Measurements from ENCODE around the gene EPN3.

EPN3 gene

GRCh38 chr17:50511058-50511457 is 21.5 kb upstream of the EPN3 start:
- no peak for DNase-seq (ENCODE audit: low read depth)

- no peak for DNase-seq (ENCODE audit: low read depth)
These were observed 19.0 kb upstream of the EPN3 start for GRCh38 chr17:50513495-50513894.

- DNase-seq (ENCODE audit: low read depth) = no peak
These were observed 18.1 kb upstream of the EPN3 start for GRCh38 chr17:50514388-50514787.

- no peak for DNase-seq (ENCODE audit: low read depth)
These were observed 17.4 kb upstream of the EPN3 start for GRCh38 chr17:50514936-50515702.

- DNase-seq (ENCODE audit: low read depth) = no peak
These were observed 15.5 kb upstream of the EPN3 start for GRCh38 chr17:50517011-50517410.

GRCh38 chr17:50517504-50518383 is 14.8 kb upstream of the EPN3 start:
- DNase-seq (ENCODE audit: low read depth) = no peak

- DNase-seq (ENCODE audit: low read depth) = no peak
These were observed 14.0 kb upstream of the EPN3 start for GRCh38 chr17:50518384-50519023.

- no peak for DNase-seq (ENCODE audit: low read depth)
These were observed 13.2 kb upstream of the EPN3 start for GRCh38 chr17:50519141-50519834.

GRCh38 chr17:50520483-50520882 is 12.1 kb upstream of the EPN3 start:
- DNase-seq (ENCODE audit: low read depth) = no peak

- DNase-seq (ENCODE audit: low read depth) = no peak
These were observed 11.0 kb upstream of the EPN3 start for GRCh38 chr17:50521514-50521913.

- no peak for DNase-seq (ENCODE audit: low read depth)
These were observed 9.8 kb upstream of the EPN3 start for GRCh38 chr17:50522766-50523165.

- DNase-seq (ENCODE audit: low read depth) = no peak
These were observed 9.3 kb upstream of the EPN3 start for GRCh38 chr17:50523208-50523607.

GRCh38 chr17:50524838-50525237 is 7.7 kb upstream of the EPN3 start:
- DNase-seq (ENCODE audit: low read depth) = no peak

GRCh38 chr17:50527155-50527762 is 5.3 kb upstream of the EPN3 start:
- DNase-seq (ENCODE audit: low read depth) = no peak

GRCh38 chr17:50527949-50528474 is 4.5 kb upstream of the EPN3 start:
- DNase-seq (ENCODE audit: low read depth) = no peak

GRCh38 chr17:50529849-50530248 is 2.7 kb upstream of the EPN3 start:
- DNase-seq (ENCODE audit: low read depth) = no peak

GRCh38 chr17:50531428-50532025 is 1.0 kb upstream of the EPN3 start:
- no peak for DNase-seq (ENCODE audit: low read depth)

GRCh38 chr17:50533185-50533584 is 650 bp downstream of the EPN3 start:
- DNase-seq (ENCODE audit: low read depth) = no peak

GRCh38 chr17:50533720-50534148 is 1.2 kb downstream of the EPN3 start:
- DNase-seq (ENCODE audit: low read depth) = no peak

- no peak for DNase-seq (ENCODE audit: low read depth)
These were observed 1.9 kb downstream of the EPN3 start for GRCh38 chr17:50534222-50534978.
